Fibroblast of lung (primary cell): ENCODE data around the gene SP7. TPM values are rescaled to one million over a fixed set of nuclear protein-coding genes. Genes with fewer than 3 reads are reported as not detected.

Experiments
- DNase-seq, 2 donors: peaks; one replicate each; pipeline versions ENCODE4 v3.0.0 to v3.0.0-alpha.2; 2010; ENCODE audit warnings: low read depth in 2 of 2
- H2AFZ ChIP-seq: 2 replicates; pipeline ENCODE4 v1.5.1; 2012; ENCODE audit warnings: low read length, control low read depth, inconsistent platforms
- H3K27ac ChIP-seq: 2 replicates; pipeline ENCODE4 v1.5.1; 2011; ENCODE audit warnings: low read length, control low read depth; ENCODE audit not compliant: insufficient read depth
- H3K27me3 ChIP-seq: 2 replicates; pipeline ENCODE4 v1.5.1; 2011; ENCODE audit warnings: mild to moderate bottlenecking, low read length; ENCODE audit not compliant: control insufficient read depth, insufficient read depth
- H3K36me3 ChIP-seq: 2 replicates; pipeline ENCODE4 v1.5.1; 2011; ENCODE audit warnings: low read length; ENCODE audit not compliant: control insufficient read depth, insufficient read depth
- H3K4me1 ChIP-seq: 2 replicates; pipeline ENCODE4 v1.5.1; 2011; ENCODE audit warnings: low read length; ENCODE audit not compliant: control insufficient read depth, insufficient read depth; ENCODE audit errors: extremely low read depth
- H3K4me2 ChIP-seq: 2 replicates; pipeline ENCODE4 v1.5.1; 2011; ENCODE audit warnings: low read length, control low read depth; ENCODE audit not compliant: insufficient read depth; ENCODE audit errors: extremely low read depth
- H3K4me3 ChIP-seq, 4 experiments: fragments of 200-600 bp in 1 of 4; sonication (generic) in 1 of 4; replicated peaks in 1 of 4; 2 replicates each; pipeline ENCODE4 v1.5.1; 2011 to 2016; ENCODE audit warnings: low read length in 4 of 4, low read depth in 3 of 4, mild to moderate bottlenecking in 3 of 4, control low read depth in 2 of 4, inconsistent platforms in 1 of 4, mixed read lengths in 1 of 4; ENCODE audit not compliant: insufficient read depth in 1 of 4; ENCODE audit errors: control extremely low read depth in 1 of 4
- H3K79me2 ChIP-seq: 2 replicates; pipeline ENCODE4 v1.5.1; 2012; ENCODE audit warnings: mild to moderate bottlenecking, low read length, inconsistent platforms; ENCODE audit not compliant: control insufficient read depth, insufficient read depth
- H3K9ac ChIP-seq: 2 replicates; pipeline ENCODE4 v1.5.1; 2011; ENCODE audit warnings: mild to moderate bottlenecking, low read length, control low read depth; ENCODE audit not compliant: insufficient read depth
- H3K9me3 ChIP-seq: 2 replicates; pipeline ENCODE4 v1.5.1; 2012; ENCODE audit warnings: low read depth, low read length; ENCODE audit not compliant: control insufficient read depth, insufficient read depth
- H4K20me1 ChIP-seq: 2 replicates; pipeline ENCODE4 v1.5.1; 2011; ENCODE audit warnings: low read length; ENCODE audit not compliant: control insufficient read depth, insufficient read depth; ENCODE audit errors: extremely low read depth
- CTCF ChIP-seq, 2 donors: IDR thresholded peaks in 1 of 2; conservative IDR thresholded peaks in 1 of 2; 1 replicate in 1 of 2; 2 replicates in 1 of 2; pipeline ENCODE4 v1.5.1; 2011 to 2012; ENCODE audit warnings: low read length in 2 of 2, control low read depth in 1 of 2, inconsistent platforms in 1 of 2, low read depth in 1 of 2, mild to moderate bottlenecking in 1 of 2
- EZH2 ChIP-seq: IDR thresholded peaks from 2 replicates; pipeline ENCODE4 v1.5.1; 2012; ENCODE audit warnings: low read length, control low read depth, mild to moderate bottlenecking; ENCODE audit errors: missing control alignments
- polyA plus RNA-seq, 2 donors: library from polyadenylated mRNA; depleted of rRNA in 1 of 2; stranded (reverse) in 1 of 2; unstranded in 1 of 2; fragments of >200 nt; gene quantifications; 2 replicates each; pipeline ENCODE4 v1.2.1, GENCODE V29; 2011 to 2012; ENCODE audit warnings: missing spikeins in 1 of 2
- total RNA-seq: library from RNA; depleted of rRNA; stranded (reverse); fragments of >200 nt; gene quantifications from 2 replicates; pipeline ENCODE4 v1.2.1, GENCODE V29; 2014

The SP7 gene
- total and polyA plus RNA-seq, 2 donors (not counting 1 experiment from before 2014, with no cell fraction given): not detected

GRCh38 chr12:53330671-53331070 is 5.5 kb downstream of the SP7 start:
- no peak for TF ChIP-seq CTCF (conservative IDR thresholded peaks at IDR 0.05 in 1 of 2, IDR thresholded peaks at IDR 0.05 in 1 of 2; ENCODE audit: low read depth in 1 of 2, low read length in 2 of 2)
- TF ChIP-seq EZH2: no peak
- peaks cover 43% of the 10 kb centered on the region for H3K27me3 ChIP-seq
- no peak overlapping the region for H3K27ac ChIP-seq
- no peak for DNase-seq
- H3K4me3 ChIP-seq: no peak overlapping the region
- no peak overlapping the region for H3K9ac ChIP-seq
- H3K4me2 ChIP-seq: no peak overlapping the region
- H2AFZ ChIP-seq: no peak overlapping the region
- no peaks in the 10 kb centered on the region for H3K9me3 ChIP-seq
- no peaks in the 10 kb centered on the region for H3K36me3 ChIP-seq
- no peaks in the 10 kb centered on the region for H3K79me2 ChIP-seq
- peaks cover 5% of the 10 kb centered on the region for H3K4me1 ChIP-seq
- H4K20me1 ChIP-seq: no peaks in the 10 kb centered on the region

GRCh38 chr12:53328043-53328435 is 8.1 kb downstream of the SP7 start:
- Histone ChIP-seq H3K4me2 (no peak overlapping the region), H3K4me3 (no peak overlapping the region)
- DNase-seq: no peak

GRCh38 chr12:53327435-53328042 is 8.6 kb downstream of the SP7 start:
- no peak overlapping the region for H2AFZ ChIP-seq
- H3K27ac ChIP-seq: no peak overlapping the region
- no peak overlapping the region for H3K9ac ChIP-seq
- H4K20me1 ChIP-seq: no peaks in the 10 kb centered on the region
- peak in 1 of 2 donors; percentile 22 for DNase-seq
- no peaks in the 10 kb centered on the region for H3K36me3 ChIP-seq
- peaks cover 14% of the 10 kb centered on the region for H3K4me1 ChIP-seq
- TF ChIP-seq CTCF (conservative IDR thresholded peaks at IDR 0.05 in 1 of 2, IDR thresholded peaks at IDR 0.05 in 1 of 2; ENCODE audit: low read depth in 1 of 2, low read length in 2 of 2): peak; percentile 14 to 33
- TF ChIP-seq EZH2: no peak
- H3K4me3 ChIP-seq: no peak overlapping the region
- H3K79me2 ChIP-seq: no peaks in the 10 kb centered on the region
- H3K27me3 ChIP-seq: peaks cover 20% of the 10 kb centered on the region
- H3K4me2 ChIP-seq: no peak overlapping the region
- no peaks in the 10 kb centered on the region for H3K9me3 ChIP-seq

More at GRCh38 chr12:53328043-53328435, 8.1 kb downstream of the SP7 start:
- H3K27me3 ChIP-seq: peaks cover 23% of the 10 kb centered on the region
- no peaks in the 10 kb centered on the region for H3K79me2 ChIP-seq
- peaks cover 14% of the 10 kb centered on the region for H3K4me1 ChIP-seq
- H2AFZ ChIP-seq: no peak overlapping the region
- no peak overlapping the region for H3K9ac ChIP-seq
- no peak for TF ChIP-seq EZH2
- TF ChIP-seq CTCF (conservative IDR thresholded peaks at IDR 0.05 in 1 of 2, IDR thresholded peaks at IDR 0.05 in 1 of 2; ENCODE audit: low read depth in 1 of 2, low read length in 2 of 2): no peak
- no peaks in the 10 kb centered on the region for H3K9me3 ChIP-seq
- no peaks in the 10 kb centered on the region for H4K20me1 ChIP-seq
- H3K27ac ChIP-seq: no peak overlapping the region
- no peaks in the 10 kb centered on the region for H3K36me3 ChIP-seq
